Coronary artery (tissue), 2 donors: ENCODE measurements around the gene AZU1.

ENCODE experiments used
- DNase-seq: peaks from one replicate; pipeline ENCODE4 v3.0.0-alpha.2; 2017; ENCODE audit warnings: low spot score
- H3K27ac ChIP-seq, 2 donors: fragments of 200-600 bp; sonication (generic); one replicate each; pipeline ENCODE4 v1.5.1; 2016 to 2019
- H3K4me3 ChIP-seq: fragments of 200-600 bp; sonication (generic); 2 replicates; pipeline ENCODE4 v1.5.1; 2016; ENCODE audit warnings: mild to moderate bottlenecking, moderate library complexity
- CTCF ChIP-seq: fragments of 200-600 bp; sonication (generic); IDR thresholded peaks from one replicate; pipeline ENCODE4 v1.5.1; 2019; ENCODE audit warnings: antibody characterized with exemption

Gene AZU1

GRCh38 chr19:821231-821824, 6.3 kb upstream of the AZU1 start:
- TF ChIP-seq CTCF: no peak
- H3K4me3 ChIP-seq: peak overlapping the region; percentile 66
- no peak overlapping the region for H3K27ac ChIP-seq
- DNase-seq: no peak

GRCh38 chr19:821825-822503, 5.7 kb upstream of the AZU1 start, which contains the start of gene PLPPR3:
TSS of gene PLPPR3 (minus strand) at chr19:821955. CDS start at chr19:821559, 396 bp downstream.
- TF ChIP-seq CTCF: no peak
- peak within 1 kb of the TSS; percentile 66 for H3K4me3 ChIP-seq
- DNase-seq: no peak
- H3K27ac ChIP-seq: no peak within 1 kb of the TSS

DNA sequence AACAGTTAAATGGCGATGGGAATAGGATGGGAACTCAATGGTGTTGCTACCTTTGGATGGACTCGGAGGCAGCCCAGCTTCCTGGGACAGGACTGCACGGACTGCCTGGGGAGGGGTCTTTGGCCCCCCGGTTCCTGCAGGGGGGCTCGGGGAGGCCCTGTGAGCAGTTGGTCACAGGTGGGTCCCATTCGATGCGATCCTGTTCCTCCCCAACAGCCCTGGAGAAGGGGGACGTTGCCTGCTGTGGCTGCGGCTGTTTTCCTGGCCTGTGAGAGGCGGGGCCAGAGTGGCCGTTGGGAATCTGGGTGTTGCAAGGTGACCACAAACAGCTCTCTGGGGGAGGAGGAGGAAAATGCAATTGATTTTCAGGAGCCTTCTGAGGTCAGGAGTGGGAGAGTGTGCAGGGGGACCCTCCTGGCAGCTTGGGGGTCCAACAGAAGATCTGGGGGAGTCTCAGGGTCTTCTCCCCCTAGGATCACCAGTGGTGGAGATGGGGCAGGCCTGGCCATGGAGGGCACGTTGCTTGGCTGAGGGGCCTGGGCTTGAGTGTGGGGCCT, 4.0 kb upstream of the AZU1 start:
- Histone ChIP-seq H3K4me3 (no peak overlapping the region), H3K27ac (no peak overlapping the region)
- no peak for DNase-seq
- TF ChIP-seq CTCF: no peak

GRCh38 chr19:824885-825284, 2.8 kb upstream of the AZU1 start:
- Histone ChIP-seq H3K27ac (no peak overlapping the region), H3K4me3 (no peak overlapping the region)
- no peak for TF ChIP-seq CTCF
- DNase-seq: no peak

- Histone ChIP-seq H3K27ac (no peak overlapping the region), H3K4me3 (no peak overlapping the region)
- TF ChIP-seq CTCF: no peak
- no peak for DNase-seq
Observed at GRCh38 chr19:825897-826644, 1.6 kb upstream of the AZU1 start.

GRCh38 chr19:827314-827709, 325 bp upstream of the AZU1 start:
- no peak for DNase-seq
- no peak for TF ChIP-seq CTCF
- Histone ChIP-seq H3K27ac (no peak overlapping the region), H3K4me3 (no peak overlapping the region)
